Caco-2 (cell line): Measurements from ENCODE around the gene SLC29A3. TPM values are rescaled to one million over a fixed set of nuclear protein-coding genes. Genes with fewer than 3 reads are reported as not detected.

Source experiments
- BruUV-seq: library from RNA; stranded (reverse); fragments of 400-500 nt; replicated peaks from 2 replicates; lab custom pipeline; 2021; lab: Mats Ljungman, UMichigan
- CTCF ChIA-PET: fragments of 300-600 bp; sonication (Branson Sonifier 250); formaldehyde crosslinking; loops from one replicate; lab custom pipeline; 2022; ENCODE audit warnings: antibody characterized with exemption; lab: Charles Lee
- POLR2A ChIA-PET: fragments of 300-600 bp; sonication (Branson Sonifier 250); formaldehyde crosslinking; loops from one replicate; lab custom pipeline; 2022; ENCODE audit warnings: antibody characterized with exemption; lab: Charles Lee
- DNase-seq, 2 experiments: peaks; one replicate each; pipeline versions ENCODE4 v3.0.0 to v3.0.0-alpha.2; 2020 to 2022
- H3K27me3 ChIP-seq: replicated peaks from 2 replicates; pipeline ENCODE4 v1.6.0; 2011; ENCODE audit warnings: low read length; ENCODE audit not compliant: control insufficient read depth, insufficient read depth
- H3K36me3 ChIP-seq: 2 replicates; pipeline ENCODE4 v1.5.1; 2011; ENCODE audit warnings: low read length; ENCODE audit not compliant: control insufficient read depth, insufficient read depth
- H3K4me1 ChIP-seq: fragments of 250-450 bp; sonication (Bioruptor Pico); 2 replicates; pipeline ENCODE4 v1.5.1; 2020; ENCODE audit warnings: mild to moderate bottlenecking
- H3K4me3 ChIP-seq: 2 replicates; pipeline ENCODE4 v1.5.1; 2011; ENCODE audit warnings: low read depth, mild to moderate bottlenecking, control low read depth, low read length
- H3K9me3 ChIP-seq: fragments of 250-450 bp; sonication (Bioruptor Pico); 2 replicates; pipeline ENCODE4 v1.5.1; 2020; ENCODE audit warnings: mild to moderate bottlenecking, moderate library complexity
- H3K27ac Mint-ChIP-seq: one replicate; pipeline ENCODE4 v1.8.0; 2022; ENCODE audit warnings: mixed read lengths; ENCODE audit not compliant: unreplicated experiment
- H3K27me3 Mint-ChIP-seq: one replicate; pipeline ENCODE4 v1.8.0; 2022; ENCODE audit warnings: mixed read lengths; ENCODE audit not compliant: insufficient read depth, unreplicated experiment
- H3K36me3 Mint-ChIP-seq: one replicate; pipeline ENCODE4 v1.8.0; 2022; ENCODE audit warnings: mild to moderate bottlenecking, mixed read lengths; ENCODE audit not compliant: insufficient read depth, unreplicated experiment
- H3K4me1 Mint-ChIP-seq: one replicate; pipeline ENCODE4 v1.8.0; 2022; ENCODE audit warnings: low read depth, mixed read lengths; ENCODE audit not compliant: unreplicated experiment
- H3K4me3 Mint-ChIP-seq: one replicate; pipeline ENCODE4 v1.8.0; 2022; ENCODE audit warnings: mild to moderate bottlenecking, moderate library complexity, mixed read lengths; ENCODE audit not compliant: unreplicated experiment
- H3K9me3 Mint-ChIP-seq: one replicate; pipeline ENCODE4 v1.8.0; 2022; ENCODE audit warnings: mixed read lengths; ENCODE audit not compliant: unreplicated experiment
- CTCF ChIP-seq, 2 experiments: fragments of 200-600 bp in 1 of 2; IDR thresholded peaks; 1 replicate in 1 of 2; 2 replicates in 1 of 2; pipeline versions ENCODE4 v1.5.1 to v1.8.0; 2011 to 2022; ENCODE audit warnings: antibody characterized with exemption in 1 of 2, control low read depth in 1 of 2, inconsistent platforms in 1 of 2, low read depth in 1 of 2, low read length in 1 of 2, mild to moderate bottlenecking in 1 of 2, moderate library complexity in 1 of 2; ENCODE audit not compliant: insufficient read depth in 1 of 2, severe bottlenecking in 1 of 2, unreplicated experiment in 1 of 2
- intact Hi-C: fragments of 100-400 bp; cut with micrococcal nuclease; formaldehyde crosslinking; loops from one replicate; pipeline ENCODE4 v1.10.0; 2022; ENCODE audit not compliant: unreplicated experiment
- total RNA-seq: library from RNA; stranded (reverse); gene quantifications from 2 replicates; pipeline ENCODE4 v1.2.3, GENCODE V29; 2022

SLC29A3 gene
- total RNA-seq, 1 experiment from 2014 or later = 20.7 TPM

DNA sequence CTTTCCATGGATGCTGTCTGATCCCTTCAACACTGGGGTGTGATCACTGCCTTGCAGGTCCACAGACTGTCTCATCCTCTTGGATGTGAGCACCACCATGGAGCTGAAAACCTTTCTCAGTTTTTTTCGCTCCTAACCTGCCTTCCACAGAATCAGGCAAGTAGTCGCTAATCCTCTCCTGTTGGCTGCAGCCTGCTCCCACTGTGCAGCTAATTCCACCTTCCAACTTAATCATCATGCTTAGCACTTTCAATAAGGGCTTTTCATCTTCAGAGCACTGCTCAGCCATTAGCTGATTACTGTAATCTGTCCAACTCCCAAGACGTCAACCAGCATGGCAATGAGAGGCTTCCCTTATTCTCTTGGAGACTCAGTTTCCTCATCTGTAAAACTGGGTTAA is 62.6 kb downstream of the SLC29A3 start:
- Histone ChIP-seq H3K27me3 (no peaks in the 10 kb centered on the region), H3K4me1 (peaks cover 13% of the 10 kb centered on the region; the same call in 1 of the 2 replicates), H3K4me3 (no peak overlapping the region), H3K9me3 (no peaks in the 10 kb centered on the region), H3K36me3 (no peaks in the 10 kb centered on the region)
- H3K9me3 Mint-ChIP-seq = no peaks in the 10 kb centered on the region
- TF ChIP-seq CTCF (IDR thresholded peaks at IDR 0.05; ENCODE audit: insufficient read depth in 1 of 2, low read depth in 1 of 2, low read length in 1 of 2, severe bottlenecking in 1 of 2, unreplicated experiment in 1 of 2) = no peak
- H3K4me1 Mint-ChIP-seq = peaks cover 7% of the 10 kb centered on the region
- intact Hi-C loops = no loop called here
- H3K4me3 Mint-ChIP-seq = no peak overlapping the region
- ChIA-PET CTCF (interaction anchor here (0.8 to 1.5 kb wide), 2 partner anchors 79 to 272 kb away, joined by 3 read pairs; no protein-coding TSS in a partner anchor), POLR2A (no interaction called here)
- no peaks in the 10 kb centered on the region for H3K36me3 Mint-ChIP-seq
- H3K27me3 Mint-ChIP-seq = peaks cover 2% of the 10 kb centered on the region
- no peak overlapping the region for H3K27ac Mint-ChIP-seq
- no peak for DNase-seq
- no TSS peak for BruUV-seq

DNA sequence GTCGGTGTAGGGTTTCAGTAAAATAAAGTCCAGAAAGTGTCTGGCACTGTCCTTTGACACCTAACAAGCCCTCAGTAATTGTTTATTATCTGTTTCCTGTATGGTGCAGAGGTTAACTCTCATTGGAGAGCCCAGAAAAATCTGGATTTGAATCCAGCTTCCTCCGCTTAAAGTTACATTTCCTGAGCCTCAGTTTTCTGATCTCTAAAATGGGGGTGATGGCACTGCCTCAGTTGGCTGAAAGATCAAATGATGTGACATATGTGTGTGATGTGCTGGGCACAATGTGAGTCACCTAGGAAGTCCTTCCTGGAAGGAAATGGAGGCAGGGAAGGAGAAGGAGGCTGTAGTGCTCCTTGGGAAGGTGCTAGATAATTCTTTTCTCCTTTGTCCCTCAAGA is 63.0 kb downstream of the SLC29A3 start:
- H3K36me3 Mint-ChIP-seq = no peaks in the 10 kb centered on the region
- ChIA-PET POLR2A (no interaction called here), CTCF (interaction anchor here (1.5 kb wide), 1 partner anchor 80 kb away, joined by 3 read pairs; no protein-coding TSS in a partner anchor)
- BruUV-seq = no TSS peak
- intact Hi-C loops = no loop called here
- TF ChIP-seq CTCF (IDR thresholded peaks at IDR 0.05; ENCODE audit: insufficient read depth in 1 of 2, low read depth in 1 of 2, low read length in 1 of 2, severe bottlenecking in 1 of 2, unreplicated experiment in 1 of 2) = no peak
- H3K27ac Mint-ChIP-seq = no peak overlapping the region
- H3K4me1 Mint-ChIP-seq = peaks cover 7% of the 10 kb centered on the region
- Histone ChIP-seq H3K36me3 (no peaks in the 10 kb centered on the region), H3K4me1 (0 out of 2 replicates have a peak, but pooled peaks cover 9% of the 10 kb centered on the region), H3K9me3 (no peaks in the 10 kb centered on the region), H3K27me3 (no peaks in the 10 kb centered on the region), H3K4me3 (no peak overlapping the region)
- H3K4me3 Mint-ChIP-seq = no peak overlapping the region
- no peak for DNase-seq
- H3K27me3 Mint-ChIP-seq = peaks cover 2% of the 10 kb centered on the region
- H3K9me3 Mint-ChIP-seq = no peaks in the 10 kb centered on the region

DNA sequence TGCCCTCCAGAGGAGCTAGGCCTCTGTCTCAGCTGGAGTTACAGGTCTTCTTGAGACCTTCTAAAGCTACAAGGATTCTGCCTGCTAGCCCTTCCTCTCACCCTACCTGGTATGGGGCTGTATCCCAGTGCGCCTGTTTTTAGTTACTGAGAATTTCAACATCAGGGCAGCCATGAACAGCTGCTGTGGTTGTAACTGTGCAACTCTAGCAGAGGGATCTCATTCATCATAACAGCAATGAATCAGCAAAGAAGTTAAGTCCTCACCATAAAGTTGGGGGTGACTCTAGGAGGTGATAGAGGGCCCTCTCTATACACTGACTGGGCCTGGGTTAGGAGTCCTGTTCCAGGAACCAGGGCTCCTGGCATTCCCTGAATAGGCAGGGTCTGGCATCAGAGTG is 63.7 kb downstream of the SLC29A3 start:
- POLR2A ChIA-PET = no interaction called here
- peaks cover under 1% of the 10 kb centered on the region for H3K4me1 Mint-ChIP-seq
- no peak for DNase-seq
- no peaks in the 10 kb centered on the region for H3K36me3 ChIP-seq
- no peak for TF ChIP-seq CTCF (IDR thresholded peaks at IDR 0.05; ENCODE audit: insufficient read depth in 1 of 2, low read depth in 1 of 2, low read length in 1 of 2, severe bottlenecking in 1 of 2, unreplicated experiment in 1 of 2)
- H3K9me3 Mint-ChIP-seq = no peaks in the 10 kb centered on the region
- 0 out of 2 replicates have a peak, but pooled peaks cover 9% of the 10 kb centered on the region for H3K4me1 ChIP-seq
- no peak overlapping the region for H3K27ac Mint-ChIP-seq
- no peaks in the 10 kb centered on the region for H3K36me3 Mint-ChIP-seq
- no peaks in the 10 kb centered on the region for H3K27me3 ChIP-seq
- H3K9me3 ChIP-seq = no peaks in the 10 kb centered on the region
- peaks cover 2% of the 10 kb centered on the region for H3K27me3 Mint-ChIP-seq
- no peak overlapping the region for H3K4me3 ChIP-seq
- intact Hi-C loops = no loop called here
- CTCF ChIA-PET = interaction anchor here (1.5 kb wide), 1 partner anchor 80 kb away, joined by 3 read pairs; no protein-coding TSS in a partner anchor
- BruUV-seq = no TSS peak
- H3K4me3 Mint-ChIP-seq = no peak overlapping the region
